Measurements from ENCODE around the gene CNRIP1.

- TF ChIP-seq POLR2A (IDR thresholded peaks at IDR 0.05) (no peak), CTCF (IDR thresholded peaks at IDR 0.05) (no peak), EP300 (IDR thresholded peaks at IDR 0.05) (no peak), POLR2AphosphoS5 (IDR thresholded peaks at IDR 0.05) (no peak)
These were observed 43.0 kb upstream of the CNRIP1 start for GRCh38 chr2:68362749-68363148.

Measured in gastroesophageal sphincter (tissue), 3 donors.